ENCODE results near the gene TFAP2A.

DNA sequence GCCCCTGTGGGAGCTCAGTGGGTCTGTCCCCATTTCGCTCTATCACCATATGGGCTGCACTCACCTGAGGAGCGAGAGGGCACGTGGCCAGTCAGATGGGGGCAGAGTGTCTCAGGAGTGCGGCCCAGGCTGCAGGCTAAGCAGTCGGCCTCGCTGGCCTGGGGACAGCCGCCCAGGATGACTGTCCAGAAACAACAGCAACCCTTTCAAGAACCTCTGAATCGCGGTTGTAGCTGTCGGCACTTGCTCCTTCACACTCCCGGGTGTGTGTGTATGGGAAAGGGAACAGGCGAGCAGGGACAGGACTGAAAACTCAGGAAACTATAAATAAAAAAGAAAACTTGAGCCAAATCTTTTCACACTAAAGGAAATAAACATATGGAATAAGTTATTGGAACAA, 63.1 kb downstream of the TFAP2A start:
- TF ChIP-seq, protein P1, sequence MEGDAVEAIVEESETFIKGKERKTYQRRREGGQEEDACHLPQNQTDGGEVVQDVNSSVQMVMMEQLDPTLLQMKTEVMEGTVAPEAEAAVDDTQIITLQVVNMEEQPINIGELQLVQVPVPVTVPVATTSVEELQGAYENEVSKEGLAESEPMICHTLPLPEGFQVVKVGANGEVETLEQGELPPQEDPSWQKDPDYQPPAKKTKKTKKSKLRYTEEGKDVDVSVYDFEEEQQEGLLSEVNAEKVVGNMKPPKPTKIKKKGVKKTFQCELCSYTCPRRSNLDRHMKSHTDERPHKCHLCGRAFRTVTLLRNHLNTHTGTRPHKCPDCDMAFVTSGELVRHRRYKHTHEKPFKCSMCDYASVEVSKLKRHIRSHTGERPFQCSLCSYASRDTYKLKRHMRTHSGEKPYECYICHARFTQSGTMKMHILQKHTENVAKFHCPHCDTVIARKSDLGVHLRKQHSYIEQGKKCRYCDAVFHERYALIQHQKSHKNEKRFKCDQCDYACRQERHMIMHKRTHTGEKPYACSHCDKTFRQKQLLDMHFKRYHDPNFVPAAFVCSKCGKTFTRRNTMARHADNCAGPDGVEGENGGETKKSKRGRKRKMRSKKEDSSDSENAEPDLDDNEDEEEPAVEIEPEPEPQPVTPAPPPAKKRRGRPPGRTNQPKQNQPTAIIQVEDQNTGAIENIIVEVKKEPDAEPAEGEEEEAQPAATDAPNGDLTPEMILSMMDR (IDR thresholded peaks at IDR 0.05), result no peak
- TF ChIP-seq POLR2A (IDR thresholded peaks at IDR 0.05), result no peak

Measured in heart left ventricle (tissue), 13 donors.